ENCODE measurements around the gene S100A9.

S100A9 gene

GRCh38 chr1:153361480-153362109, 3.9 kb downstream of the S100A9 start:
- no peak for DNase-seq

DNA sequence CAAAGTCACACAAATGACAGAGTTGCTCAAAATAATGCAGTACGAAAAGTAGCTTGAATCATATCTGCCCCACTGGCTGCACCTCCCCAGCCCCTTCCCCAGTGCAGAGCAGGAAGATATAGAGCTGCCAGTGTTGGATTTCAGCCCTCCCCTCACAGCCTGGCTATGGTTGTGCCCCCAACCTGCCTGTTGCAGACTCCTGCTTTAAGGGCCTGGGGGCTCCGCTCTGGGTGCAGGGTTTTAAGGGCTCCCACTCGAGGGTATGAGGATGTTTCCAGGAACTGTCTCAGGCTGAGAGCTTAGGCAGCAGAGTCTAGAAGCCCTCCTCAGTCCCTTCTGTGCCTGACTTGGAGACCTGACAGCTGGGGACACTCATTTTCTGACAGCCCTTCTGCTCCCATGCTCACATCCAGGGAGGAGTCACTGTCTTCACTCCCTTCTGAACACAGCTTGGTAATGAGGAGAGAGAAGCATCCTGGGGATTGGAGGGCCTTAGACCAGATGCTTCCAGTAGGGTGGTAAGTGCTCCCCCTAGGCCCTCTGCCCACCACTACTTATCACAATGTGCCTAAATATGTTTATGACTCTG, 4.6 kb downstream of the S100A9 start:
- DNase-seq, result no peak

DNA sequence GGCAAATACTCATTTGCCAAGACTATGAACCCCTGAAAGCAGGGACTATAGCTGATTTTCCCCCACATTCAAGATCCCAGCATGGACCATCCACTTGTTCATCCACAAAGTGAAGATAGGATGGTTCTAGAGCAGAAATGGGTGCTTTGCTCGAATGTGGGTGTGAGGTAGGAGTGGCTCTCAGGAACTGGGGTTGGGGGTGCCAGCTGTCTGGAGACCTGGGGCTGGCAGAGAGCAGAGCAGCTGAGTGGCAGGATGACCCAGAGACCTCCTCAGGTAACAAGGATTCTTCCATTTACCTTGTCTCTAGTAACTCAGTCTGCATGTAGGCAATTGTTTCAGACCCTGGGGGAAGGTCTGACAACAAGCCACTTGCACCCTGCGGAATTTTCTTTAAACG, 6.0 kb downstream of the S100A9 start:
- no peak for DNase-seq

DNA sequence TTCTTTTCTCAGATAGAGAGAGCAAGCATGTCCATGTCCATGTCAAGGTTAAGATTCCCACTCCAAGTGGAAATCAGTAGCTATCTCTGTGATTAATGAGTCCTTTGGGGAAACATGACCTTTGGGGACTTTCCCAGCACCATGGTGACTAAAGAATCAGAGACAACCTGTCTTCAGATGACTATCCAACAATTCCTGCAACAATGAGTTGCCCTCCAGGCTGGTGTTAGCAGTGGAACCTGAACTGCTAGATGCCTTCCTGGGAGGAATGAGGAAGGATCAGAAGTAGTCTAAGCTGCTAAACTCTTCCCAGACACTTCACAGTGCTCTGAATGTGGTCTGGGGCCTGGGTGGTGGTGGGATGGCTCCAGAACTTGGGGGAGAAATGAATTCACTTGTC, 6.5 kb downstream of the S100A9 start:
- DNase-seq, result no peak

DNA sequence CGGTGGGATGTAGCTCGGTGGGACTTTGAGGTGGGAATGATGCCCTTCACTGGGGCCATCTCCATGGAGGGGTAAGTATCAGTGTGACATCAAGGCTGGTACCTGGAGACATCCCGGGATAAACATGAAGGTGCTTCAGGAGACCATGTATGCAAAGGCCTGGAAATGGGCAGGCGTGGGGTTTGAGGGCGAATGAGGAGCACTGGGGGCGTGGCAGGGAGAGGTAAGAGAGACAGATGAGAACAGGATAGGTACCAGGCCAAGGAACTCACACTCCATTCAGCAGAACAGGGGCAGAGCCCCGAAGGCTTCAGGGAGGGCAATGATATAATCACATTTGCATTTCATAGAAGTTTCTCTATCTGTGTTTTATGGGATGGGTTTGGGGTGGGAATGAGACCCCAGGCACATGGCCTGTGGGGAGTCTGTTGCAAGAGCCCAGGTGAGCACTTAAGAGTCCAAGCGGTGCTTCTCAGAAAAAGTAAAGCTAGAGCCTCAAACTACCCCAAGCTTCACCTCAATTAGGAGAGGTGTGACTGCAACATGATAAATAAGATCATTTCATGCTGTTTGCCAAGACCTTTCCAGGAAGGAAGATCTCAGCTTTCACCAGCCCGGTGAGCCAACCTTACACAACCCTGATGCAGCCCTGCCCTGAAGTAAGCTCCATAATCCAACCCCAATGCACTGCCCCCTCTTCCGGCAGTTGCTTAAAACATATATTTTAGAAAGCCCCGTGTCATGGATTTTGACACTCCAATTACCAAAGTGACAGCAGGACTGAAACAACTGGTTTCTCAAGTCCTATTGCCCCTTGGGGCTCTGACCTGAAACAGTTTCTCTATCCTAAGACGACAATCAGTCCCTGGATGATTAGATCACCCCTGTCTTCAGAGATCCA, 7.4 kb downstream of the S100A9 start:
- DNase-seq, result no peak

GRCh38 chr1:153365696-153366095, 8.0 kb downstream of the S100A9 start:
- DNase-seq, result no peak

DNA sequence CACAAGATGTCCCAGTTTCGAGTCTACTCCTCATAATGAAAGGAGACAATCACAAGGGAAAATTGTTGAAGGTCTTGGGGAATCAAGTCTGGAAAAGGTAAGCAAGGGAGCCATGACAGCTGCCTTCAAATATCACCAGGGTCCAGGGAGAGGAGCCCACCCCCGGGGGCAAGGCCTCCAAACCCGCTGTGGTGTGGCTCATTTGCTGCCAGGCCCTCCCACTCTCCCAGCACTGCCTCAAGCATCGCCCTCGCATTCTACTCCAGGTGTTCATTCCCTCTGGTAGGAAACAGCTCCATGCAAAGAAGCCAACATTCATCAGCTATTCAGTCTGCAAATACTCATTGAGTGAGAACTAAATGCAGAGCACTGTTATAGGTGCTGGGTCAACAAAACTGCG, 8.6 kb downstream of the S100A9 start:
- no peak for DNase-seq

GRCh38 chr1:153367090-153367489, 9.4 kb downstream of the S100A9 start:
- no peak for DNase-seq

DNA sequence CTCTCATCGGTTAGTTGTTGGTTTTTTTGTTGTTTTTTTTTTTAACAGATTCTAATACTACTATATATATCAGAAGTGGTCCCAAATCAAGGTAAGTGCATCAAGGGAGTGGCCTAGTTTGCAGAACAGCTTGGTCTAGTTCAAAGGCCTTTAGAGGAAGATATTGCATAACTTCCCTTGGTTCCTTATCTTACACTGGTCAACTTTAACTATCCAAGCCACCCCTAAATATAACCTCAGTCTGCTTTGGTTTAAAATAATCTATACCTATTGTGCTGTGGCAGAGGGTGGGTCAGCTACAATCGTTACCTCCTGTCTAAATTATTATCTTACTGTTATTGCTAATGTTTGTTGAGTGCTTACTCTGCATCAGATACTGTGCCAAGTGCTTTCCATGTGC, 10.8 kb downstream of the S100A9 start:
- no peak for DNase-seq

DNA sequence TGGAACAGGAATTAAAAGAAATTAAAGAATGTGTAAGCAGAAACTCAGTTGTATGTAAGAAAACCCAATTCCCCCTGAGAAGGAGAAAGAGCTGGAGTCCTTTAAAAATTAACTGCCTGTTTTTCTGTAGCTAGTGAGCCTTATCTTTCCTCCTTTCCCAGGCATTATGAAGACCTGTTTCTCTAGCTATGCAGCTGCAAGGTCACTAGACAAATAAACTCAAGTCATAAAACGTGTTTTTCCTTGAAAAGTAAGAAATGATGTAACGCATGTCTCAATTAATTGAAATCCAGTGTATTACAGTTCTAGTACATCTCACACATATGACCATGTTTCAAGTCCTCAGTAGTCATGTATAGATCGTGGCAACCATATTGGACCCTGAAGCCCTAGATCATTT, 12.5 kb downstream of the S100A9 start:
- no peak for DNase-seq

DNA sequence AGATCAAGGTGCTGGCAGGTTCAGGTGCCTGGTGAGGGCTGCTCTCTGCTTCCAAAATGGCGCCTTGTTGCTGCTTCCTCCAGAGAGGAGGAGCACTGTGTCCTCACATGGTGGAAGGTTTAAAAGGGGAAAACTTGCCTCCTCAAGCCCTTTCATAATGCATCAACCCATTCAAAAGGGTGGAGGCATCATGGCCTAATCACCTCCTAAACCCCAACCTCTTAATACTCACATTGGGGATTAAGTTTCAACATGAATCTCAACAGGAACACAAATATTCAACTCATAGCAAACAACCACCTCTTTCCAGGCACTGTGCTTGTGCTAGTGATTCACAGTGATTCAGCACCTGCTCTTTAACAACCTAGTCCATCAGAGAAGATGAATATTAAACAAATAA, 13.6 kb downstream of the S100A9 start:
- DNase-seq, result no peak

DNA sequence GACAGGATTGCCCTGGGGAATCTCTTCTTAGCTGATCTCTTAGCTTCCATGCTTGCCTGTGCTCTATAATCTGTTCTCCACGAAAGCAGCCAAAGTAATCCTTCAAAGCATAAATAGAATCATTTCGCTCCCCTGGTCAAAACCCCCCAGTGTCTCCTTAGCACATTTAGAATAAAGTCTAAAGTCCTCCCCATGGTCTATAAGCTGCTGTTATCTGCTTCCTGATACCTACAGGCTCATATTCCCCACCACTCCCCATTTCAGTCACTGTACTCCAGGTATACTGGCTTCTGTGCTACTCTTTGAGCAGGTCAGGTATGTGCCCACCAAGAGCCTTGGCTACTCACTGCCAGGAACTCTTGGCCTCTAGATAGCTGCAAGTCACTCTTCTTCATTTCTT, 14.9 kb downstream of the S100A9 start:
- no peak for DNase-seq

DNA sequence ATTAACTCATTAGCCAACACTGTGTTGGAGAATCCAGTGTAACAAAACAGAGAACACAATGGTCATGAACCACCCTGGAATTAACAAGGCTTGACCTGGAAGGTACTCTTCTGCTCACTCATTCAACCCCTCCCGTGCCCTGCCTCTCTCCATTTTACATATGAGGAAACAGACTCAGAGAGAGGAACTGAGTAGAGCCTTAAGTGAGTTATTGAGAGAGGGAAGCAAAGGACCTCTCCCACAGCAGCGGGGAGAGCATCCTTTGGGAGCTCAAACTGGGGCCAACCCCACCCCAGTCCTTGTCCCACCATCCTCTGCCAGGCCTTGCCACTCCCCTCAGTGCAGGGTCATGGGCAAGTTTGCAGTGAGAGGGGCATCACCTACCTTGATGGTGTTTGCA, 16.4 kb downstream of the S100A9 start:
- no peak for DNase-seq

DNA sequence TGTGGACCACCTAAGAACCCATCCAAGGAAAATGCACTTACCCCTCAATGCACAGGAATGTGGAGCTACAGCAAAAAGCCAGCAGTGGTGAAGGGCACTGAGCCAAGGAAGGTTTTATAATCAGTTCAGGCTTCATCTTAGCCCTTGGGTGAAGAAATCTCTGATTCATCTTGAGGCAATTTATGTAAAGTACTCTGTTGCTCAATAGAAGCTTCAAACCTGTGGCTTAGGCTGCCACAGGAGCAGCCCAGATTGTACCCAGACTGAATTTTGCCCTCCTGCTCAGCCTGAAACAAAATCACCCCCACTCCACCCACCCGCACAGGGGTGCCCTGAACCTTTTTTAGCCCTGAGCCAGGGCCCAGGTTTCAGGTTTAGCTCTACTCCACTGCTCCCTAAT, 17.9 kb downstream of the S100A9 start, which contains the start of gene S100A12:
TSS of gene S100A12 (minus strand) at position 111 of the 400 bp plus-strand sequence. CDS start 1,029 bp downstream, outside the sequence.
- no peak for DNase-seq

- no peak for DNase-seq
These were observed 21.9 kb downstream of the S100A9 start for GRCh38 chr1:153379591-153379990.

DNA sequence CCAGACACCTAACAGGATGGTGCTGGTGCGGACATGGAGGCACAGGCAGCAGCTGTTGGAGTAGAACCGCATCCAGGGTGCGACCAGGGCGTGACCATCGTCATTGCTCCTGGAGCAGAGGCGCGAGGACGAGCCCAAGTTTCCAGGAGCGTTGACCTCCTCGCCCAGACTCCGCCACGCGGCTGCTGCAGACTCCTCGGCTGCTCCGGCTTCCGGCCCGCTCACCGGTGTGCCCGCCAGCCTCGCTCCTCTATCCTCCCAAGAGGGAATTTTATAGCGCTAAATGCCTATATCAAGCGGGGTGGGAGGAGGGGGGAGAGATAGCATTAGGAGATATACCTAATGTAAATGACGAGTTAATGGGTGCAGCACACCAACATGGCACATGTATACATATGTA, 23.1 kb downstream of the S100A9 start:
- no peak for DNase-seq

DNA sequence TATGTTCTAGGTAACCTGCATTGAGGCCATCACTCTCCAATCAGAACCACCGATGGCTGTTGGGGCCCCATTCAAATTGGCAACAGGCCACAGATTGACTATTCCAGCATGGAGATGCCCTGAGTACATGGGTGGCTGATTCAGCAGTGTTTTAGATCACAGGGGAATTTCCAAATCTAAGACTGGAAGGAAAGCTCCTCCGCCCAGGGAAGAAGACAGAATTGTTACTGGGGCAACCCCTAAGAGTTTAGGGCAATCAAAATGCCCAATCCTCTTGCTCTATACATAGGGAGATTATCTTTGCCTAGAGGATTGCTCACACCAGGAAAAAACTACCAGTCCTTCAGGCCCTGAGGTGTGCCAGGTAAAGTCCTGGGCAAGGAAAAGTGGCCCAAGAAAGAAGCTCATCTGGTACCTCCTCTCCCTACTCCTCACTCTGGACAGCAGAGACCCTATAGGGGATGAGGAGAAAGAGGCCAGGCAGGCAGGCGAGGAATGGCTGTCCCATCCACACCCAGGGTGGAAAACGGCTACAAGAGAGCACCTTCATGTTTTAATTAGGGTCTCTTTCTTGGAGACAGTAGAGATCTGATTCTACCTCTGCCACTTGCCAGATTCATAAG, 27.4 kb downstream of the S100A9 start:
- no peak for DNase-seq

DNA sequence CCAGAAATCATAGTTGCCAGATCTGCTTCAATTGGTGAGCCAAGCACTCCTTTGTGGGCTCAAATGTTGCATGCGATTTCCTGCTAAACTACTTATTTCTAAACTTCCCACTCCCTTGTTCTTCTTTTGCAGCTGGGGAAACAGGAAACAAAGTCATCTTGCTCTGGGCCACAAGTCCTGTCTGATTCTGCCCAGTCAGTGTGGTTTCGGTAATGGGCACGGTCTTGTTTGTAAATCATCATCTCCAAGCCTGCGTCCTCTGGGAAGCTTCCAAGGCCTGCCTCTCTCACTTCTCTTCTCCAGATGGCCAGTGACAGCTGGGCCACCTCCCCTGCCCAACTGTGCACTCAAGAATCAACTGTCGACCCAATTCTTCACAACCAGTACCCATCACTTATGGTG, 28.8 kb downstream of the S100A9 start:
- DNase-seq, result no peak

GRCh38 chr1:153387001-153387400, 29.3 kb downstream of the S100A9 start:
- DNase-seq, result no peak

DNA sequence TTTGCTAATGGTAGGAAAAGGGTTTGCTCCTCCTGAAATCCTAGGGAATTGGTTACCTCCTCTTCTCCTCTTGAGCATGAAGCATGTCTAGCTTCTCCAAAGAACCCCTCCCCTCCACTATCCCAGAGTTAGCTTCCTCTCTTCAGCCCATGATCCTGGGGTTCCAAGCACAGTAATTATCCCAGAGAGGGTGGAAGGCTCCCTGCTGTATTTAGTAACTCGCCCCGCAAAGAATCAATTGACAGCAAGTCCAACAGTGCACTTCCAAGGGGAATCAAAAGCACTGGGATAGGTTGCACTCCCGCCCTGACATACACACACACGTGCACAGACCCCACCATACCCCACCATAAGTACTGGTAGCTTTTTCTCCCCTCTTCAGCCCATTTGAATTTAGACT, 30.1 kb downstream of the S100A9 start:
- no peak for DNase-seq

DNA sequence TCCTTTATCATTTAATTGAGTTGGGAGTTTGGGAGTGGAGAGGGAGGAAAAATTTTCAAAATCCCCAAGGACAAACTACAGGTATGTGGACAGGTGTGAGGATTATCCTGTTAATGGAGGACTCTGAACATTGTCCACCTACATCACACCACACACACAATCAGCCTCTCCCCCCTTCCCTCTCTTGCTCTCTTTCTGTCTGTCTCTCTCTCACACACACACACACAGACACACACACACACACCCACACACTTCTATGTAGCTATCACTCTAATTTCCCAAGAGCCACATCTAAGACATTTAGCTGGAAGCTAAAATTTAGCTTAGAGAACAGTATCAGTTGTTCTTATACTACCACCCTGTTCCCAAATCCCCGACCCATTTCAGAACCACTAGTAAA, 31.7 kb downstream of the S100A9 start:
- no peak for DNase-seq

DNA sequence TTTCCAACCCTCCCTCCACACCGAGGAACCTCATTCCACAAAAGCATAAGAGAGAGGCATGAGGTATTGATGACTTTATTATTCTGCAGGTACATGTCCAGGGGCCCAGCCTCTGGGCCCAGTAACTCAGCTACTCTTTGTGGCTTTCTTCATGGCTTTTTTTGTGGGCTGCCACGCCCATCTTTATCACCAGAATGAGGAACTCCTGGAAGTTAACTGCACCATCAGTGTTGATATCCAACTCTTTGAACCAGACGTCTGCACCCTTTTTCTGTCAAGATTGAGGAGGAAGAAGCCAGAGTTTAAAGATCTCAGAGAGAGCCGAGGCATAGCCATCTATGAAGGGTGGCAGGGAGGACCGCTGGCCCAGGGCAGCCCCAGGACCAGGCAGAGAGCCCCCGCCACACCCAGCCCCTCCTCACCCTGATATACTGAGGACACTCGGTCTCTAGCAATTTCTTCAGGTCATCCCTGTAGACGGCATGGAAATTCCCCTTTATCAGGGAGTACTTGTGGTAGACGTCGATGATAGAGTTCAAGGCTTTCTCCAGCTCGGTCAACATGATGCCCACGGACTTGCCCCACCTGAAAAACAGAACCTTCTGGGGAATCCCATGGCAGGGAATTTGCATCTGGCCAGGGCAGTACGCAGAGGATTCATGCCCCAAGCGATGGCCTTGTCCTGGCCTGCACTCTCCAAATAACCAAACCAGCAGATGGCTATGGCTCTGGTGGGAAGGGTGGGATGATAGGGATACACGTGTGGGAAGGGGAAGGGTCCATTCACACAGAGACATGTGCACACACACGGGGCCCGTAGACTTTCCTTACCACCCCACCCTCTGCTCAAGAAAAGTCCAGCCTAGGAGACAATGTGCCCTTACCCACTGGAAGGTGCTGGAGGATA, 32.6 kb downstream of the S100A9 start:
- no peak for DNase-seq

Data from NCI-H526 treated with DMSO at 0.1 percent for 48 hours (cell line).